H1 (cell line): ENCODE data around the gene OR2Z1. TPM values are rescaled to one million over a fixed set of nuclear protein-coding genes. Genes with fewer than 3 reads are reported as not detected.

ENCODE experiments used
- BRCA1 ChIP-seq: IDR thresholded peaks from 2 replicates; pipeline ENCODE4 v1.6.1; 2012; ENCODE audit warnings: low read depth, low read length, improper control_type of control experiment
- CHD2 ChIP-seq: IDR thresholded peaks from 2 replicates; pipeline ENCODE4 v1.6.1; 2012; ENCODE audit warnings: low read length, improper control_type of control experiment
- CHD7 ChIP-seq: fragments of 300-600 bp; sonication (generic); IDR thresholded peaks from 2 replicates; pipeline ENCODE4 v1.7.1; 2012; ENCODE audit warnings: low read length, moderate library complexity, mild to moderate bottlenecking, inconsistent platforms; ENCODE audit not compliant: insufficient replicate concordance
- polyA plus RNA-seq, 7 experiments: library from polyadenylated mRNA; depleted of rRNA in 3 of 7; stranded (reverse) in 5 of 7; unstranded in 2 of 7; fragments of >200 nt in 5 of 7; fragments of 200-250 nt in 2 of 7; gene quantifications; 1 replicate in 5 of 7; 2 replicates in 1 of 7; 4 replicates in 1 of 7; pipeline versions ENCODE4 v1.2.1 to v1.2.3, GENCODE V29; 2011 to 2013; ENCODE audit warnings: missing spikeins in 2 of 7, mixed read lengths in 2 of 7
- total RNA-seq: library from RNA; stranded (reverse); fragmentation: NEBNext Ultra II Directional; extraction: Animal tissue kit (Norgen Biotek cat#: 25700); gene quantifications from 2 replicates; pipeline ENCODE4 v1.2.1, GENCODE V29; 2021

OR2Z1 gene
- total and polyA plus RNA-seq, 2 of the 8 experiments (the other 6 are each of a cell fraction or from before 2014, with no cell fraction given), result not detected

GRCh38 chr19:8738377-8738776 is 16.9 kb downstream of the OR2Z1 start (continued):
- TF ChIP-seq CHD7 (no peak), CHD2 (no peak), BRCA1 (no peak)
